Prostate gland (tissue), 2 donors: ENCODE measurements around the gene AKAP10. TPM values are rescaled to one million over a fixed set of nuclear protein-coding genes. Genes with fewer than 3 reads are reported as not detected.

Source experiments
- DNase-seq: peaks from one replicate; pipeline ENCODE4 v3.0.0-alpha.2; 2019; ENCODE audit warnings: low spot score
- H3K27ac ChIP-seq, 2 donors: fragments of 200-600 bp; sonication (generic); 2 replicates each; pipeline ENCODE4 v1.5.1; 2017 to 2019
- H3K27me3 ChIP-seq: fragments of 200-600 bp; sonication (generic); replicated peaks from 2 replicates; pipeline ENCODE4 v1.5.1; 2019; ENCODE audit not compliant: insufficient read depth
- H3K36me3 ChIP-seq, 2 donors: fragments of 200-600 bp; sonication (generic); 1 replicate in 1 of 2; 2 replicates in 1 of 2; pipeline versions ENCODE4 v1.5.1 to v1.8.1; 2017 to 2019
- H3K4me1 ChIP-seq: fragments of 200-600 bp; sonication (generic); replicated peaks from 2 replicates; pipeline ENCODE4 v1.5.1; 2019
- H3K4me3 ChIP-seq, 2 donors: fragments of 200-600 bp; sonication (generic); 2 replicates each; pipeline ENCODE4 v1.5.1; 2017 to 2019
- H3K9me3 ChIP-seq: fragments of 200-600 bp; sonication (generic); 2 replicates; pipeline ENCODE4 v1.5.1; 2017
- CTCF ChIP-seq, 4 experiments: fragments of 200-600 bp in 2 of 4; fragments of 450-650 bp in 2 of 4; sonication (generic) in 2 of 4; IDR thresholded peaks; 1 replicate in 3 of 4; 2 replicates in 1 of 4; pipeline ENCODE4 v1.5.1; 2016 to 2019; ENCODE audit warnings: antibody characterized with exemption in 4 of 4, mild to moderate bottlenecking in 2 of 4, moderate library complexity in 2 of 4
- POLR2A ChIP-seq: fragments of 450-650 bp; IDR thresholded peaks from one replicate; pipeline ENCODE4 v1.6.1; 2016; ENCODE audit warnings: antibody characterized with exemption, mild to moderate bottlenecking
- POLR2AphosphoS5 ChIP-seq: sonication (generic); formaldehyde crosslinking; IDR thresholded peaks from one replicate; pipeline ENCODE4 v1.6.1; 2017; ENCODE audit warnings: antibody characterized with exemption
- WGBS: methylation state at CpG from one replicate; pipeline ENCODE4 v1.1.5; 2018; 5-methylcytosine and 5-hydroxymethylcytosine counted together
- intact Hi-C: fragments of 100-400 bp; cut with DNase I; formaldehyde crosslinking; loops from one replicate; pipeline ENCODE4 v1.14.2; 2022
- total RNA-seq, 2 donors: library from RNA; depleted of rRNA; stranded (reverse); fragments of >200 nt; gene quantifications; one replicate each; pipeline ENCODE4 v1.1.0, GENCODE V29; 2016

Gene AKAP10
- total RNA-seq, 2 donors from 2014 or later, result 26.8 to 31.7 TPM

GRCh38 chr17:19991252-19991885 is 13.7 kb upstream of the AKAP10 start:
- TF ChIP-seq POLR2AphosphoS5 (no peak), POLR2A (no peak), CTCF (IDR thresholded peaks at IDR 0.05) (no peak)
- no peaks in the 10 kb centered on the region for H3K27me3 ChIP-seq
- no peak for DNase-seq
- intact Hi-C loops, result no loop called here
- no peak overlapping the region for H3K4me3 ChIP-seq
- no peaks in the 10 kb centered on the region for H3K36me3 ChIP-seq
- no peaks in the 10 kb centered on the region for H3K4me1 ChIP-seq
- H3K9me3 ChIP-seq, result no peaks in the 10 kb centered on the region
- 21% methylated on average over 4 of the region's 4 CpGs for WGBS
- no peak overlapping the region for H3K27ac ChIP-seq

GRCh38 chr17:19987897-19988296 is 10.3 kb upstream of the AKAP10 start:
- Histone ChIP-seq H3K9me3 (no peaks in the 10 kb centered on the region), H3K4me3 (no peak overlapping the region), H3K27ac (no peak overlapping the region), H3K36me3 (no peaks in the 10 kb centered on the region), H3K27me3 (no peaks in the 10 kb centered on the region), H3K4me1 (no peaks in the 10 kb centered on the region)
- no peak for TF ChIP-seq POLR2AphosphoS5
- no peak for DNase-seq
- WGBS, result 80% methylated on average over 1 of the region's 1 CpG
- intact Hi-C loops, result no loop called here

GRCh38 chr17:19986941-19987861 is 9.6 kb upstream of the AKAP10 start:
- Histone ChIP-seq H3K27me3 (no peaks in the 10 kb centered on the region), H3K9me3 (no peaks in the 10 kb centered on the region), H3K27ac (no peak overlapping the region), H3K36me3 (no peaks in the 10 kb centered on the region), H3K4me1 (no peaks in the 10 kb centered on the region), H3K4me3 (no peak overlapping the region)
- WGBS, result 54% methylated on average over 13 of the region's 13 CpGs
- TF ChIP-seq POLR2AphosphoS5 (no peak), CTCF (IDR thresholded peaks at IDR 0.05) (no peak), POLR2A (no peak)
- intact Hi-C loops, result no loop called here
- no peak for DNase-seq

- Histone ChIP-seq H3K4me1 (no peaks in the 10 kb centered on the region), H3K36me3 (no peaks in the 10 kb centered on the region), H3K27ac (no peak overlapping the region), H3K27me3 (no peaks in the 10 kb centered on the region), H3K9me3 (no peaks in the 10 kb centered on the region), H3K4me3 (no peak overlapping the region)
- intact Hi-C loops, result no loop called here
- TF ChIP-seq CTCF (IDR thresholded peaks at IDR 0.05), result no peak
- TF ChIP-seq POLR2A, result no peak
- DNase-seq, result no peak
- WGBS, result 77% methylated on average over 43 of the region's 43 CpGs
These were observed 2.5 kb upstream of the AKAP10 start for GRCh38 chr17:19979917-19980770.

- no peaks in the 10 kb centered on the region for H3K27me3 ChIP-seq
- H3K36me3 ChIP-seq, result no peaks in the 10 kb centered on the region
- TF ChIP-seq POLR2AphosphoS5 (no peak), POLR2A (no peak), CTCF (IDR thresholded peaks at IDR 0.05) (no peak)
- 94% methylated on average over 13 of the region's 13 CpGs for WGBS
- no peak for DNase-seq
- no peaks in the 10 kb centered on the region for H3K4me1 ChIP-seq
- no peaks in the 10 kb centered on the region for H3K9me3 ChIP-seq
- no peak overlapping the region for H3K27ac ChIP-seq
- no peak overlapping the region for H3K4me3 ChIP-seq
- intact Hi-C loops, result no loop called here
These were observed 1.2 kb upstream of the AKAP10 start for GRCh38 chr17:19978805-19979211.
